GM18909 (cell line): ENCODE results near the gene ACSM5.
"Not testable (repeated sequence)": the region's sequence is repeated elsewhere in the genome, so short reads cannot be mapped to it uniquely, and the experiment has no call there.

ENCODE experiments used
- ATAC-seq: cut with Tn5 transposase; IDR thresholded peaks from one replicate; pipeline ENCODE4 v1.9.1; 2021; ENCODE audit warnings: mild to moderate bottlenecking; ENCODE audit not compliant: unreplicated experiment, poor library complexity

ACSM5 gene

GRCh38 chr16:20398603-20399002 lies 10.7 kb upstream of the ACSM5 start:
- no peak for ATAC-seq

GRCh38 chr16:20399185-20399584 lies 10.1 kb upstream of the ACSM5 start:
- ATAC-seq: no peak

- no peak for ATAC-seq
These were observed 8.3 kb upstream of the ACSM5 start for GRCh38 chr16:20401066-20401465.

DNA sequence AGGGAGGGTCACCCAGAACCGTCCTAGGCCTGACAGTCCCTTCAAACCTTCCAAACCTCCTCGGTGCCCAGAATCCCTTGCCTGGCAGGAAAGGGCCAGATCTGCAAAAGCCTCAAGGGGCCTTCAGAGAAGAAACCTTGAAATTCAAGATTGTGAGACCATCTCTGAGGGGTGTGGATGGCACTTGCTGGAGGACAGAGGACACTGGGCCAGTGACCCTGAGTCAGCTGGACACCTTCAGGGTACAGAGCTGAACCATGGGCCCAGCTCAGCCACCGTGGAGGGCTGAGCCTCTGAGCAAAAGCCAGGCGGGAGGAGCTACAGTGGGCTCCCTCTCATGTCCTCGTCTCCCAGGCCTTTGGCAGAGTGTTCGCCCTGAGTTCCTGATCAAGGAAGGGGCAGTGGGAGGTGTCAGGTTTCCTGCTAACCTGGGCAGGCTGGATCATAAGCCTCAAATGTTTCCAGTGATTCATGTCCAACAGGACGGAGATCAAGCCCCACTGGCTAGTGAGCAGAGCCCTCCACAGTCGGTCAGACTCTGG lies 7.8 kb upstream of the ACSM5 start:
- ATAC-seq: no peak

GRCh38 chr16:20402651-20403050 lies 6.7 kb upstream of the ACSM5 start:
- no peak for ATAC-seq

DNA sequence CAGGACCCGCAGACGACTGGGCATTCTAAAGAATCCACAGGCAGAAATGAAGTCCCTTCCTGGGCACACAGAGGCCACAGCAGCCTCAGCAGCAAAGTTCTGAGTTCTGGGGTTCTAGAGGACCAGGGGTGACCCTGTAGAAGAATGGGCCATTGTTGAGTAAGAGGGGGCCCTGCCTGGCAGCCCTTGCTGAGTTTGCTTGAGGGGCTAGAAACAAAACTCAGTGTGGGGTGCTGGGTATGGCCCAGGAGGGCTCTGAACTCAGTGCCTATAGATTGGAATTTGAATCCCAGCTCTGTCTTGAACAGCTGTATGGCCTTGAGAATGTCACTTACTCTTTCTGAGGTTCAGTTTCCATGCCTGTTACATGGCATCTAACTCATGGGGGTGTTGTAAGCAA lies 4.7 kb upstream of the ACSM5 start, which contains the start of gene PDILT:
PDILT (minus strand) TSS at position 101 of the 400 bp plus-strand sequence. CDS start 5,437 bp downstream, outside the sequence.
- no peak for ATAC-seq

DNA sequence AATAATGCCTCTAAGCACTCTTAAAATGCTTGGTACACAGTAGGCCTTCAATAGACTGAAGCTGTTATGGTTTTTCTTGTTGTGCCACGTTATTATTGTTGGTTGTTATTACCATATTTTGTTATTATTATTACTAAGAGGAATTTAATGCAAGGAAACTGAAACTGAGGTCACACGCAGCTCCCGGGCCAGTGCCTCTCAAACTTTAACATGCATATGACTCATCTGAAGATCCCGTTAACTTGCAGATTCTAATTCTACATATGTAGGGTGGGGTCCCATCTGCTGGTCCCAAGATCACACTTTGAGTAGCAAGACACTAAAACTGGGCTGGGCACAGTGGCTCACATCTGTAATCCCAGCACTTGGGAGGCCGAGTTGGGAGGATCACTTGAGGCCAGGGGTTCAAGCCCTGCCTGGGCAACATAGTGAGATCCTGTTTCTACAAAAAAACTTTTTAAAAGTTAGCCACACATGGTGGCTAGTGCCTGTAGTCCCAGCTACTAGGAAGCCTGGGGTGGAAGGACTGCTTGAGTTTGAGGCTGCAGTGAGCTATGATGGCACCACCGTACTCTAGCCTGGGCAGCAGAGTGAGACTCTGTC lies 888 bp downstream of the ACSM5 start:
- peak; percentile 78 for ATAC-seq

DNA sequence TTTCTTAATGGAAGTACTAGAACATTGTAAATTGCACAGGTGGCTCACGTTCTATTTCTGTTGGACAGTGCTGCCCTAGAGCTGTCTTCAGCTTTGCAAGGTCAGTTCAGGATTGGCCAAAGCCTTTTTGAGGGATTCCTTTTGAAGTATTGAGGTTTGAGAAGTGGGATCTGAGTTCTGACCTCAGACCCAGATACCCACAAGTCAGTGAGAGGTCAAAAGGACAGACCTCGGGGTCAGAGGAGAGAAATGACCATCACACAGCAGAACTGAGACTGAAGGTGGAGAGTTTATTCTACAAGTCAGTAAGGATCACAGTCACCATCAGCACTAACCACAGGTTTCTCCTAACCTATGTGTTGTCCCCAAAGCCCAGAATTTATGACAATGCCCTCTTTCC lies 1.7 kb downstream of the ACSM5 start:
- ATAC-seq: no peak

DNA sequence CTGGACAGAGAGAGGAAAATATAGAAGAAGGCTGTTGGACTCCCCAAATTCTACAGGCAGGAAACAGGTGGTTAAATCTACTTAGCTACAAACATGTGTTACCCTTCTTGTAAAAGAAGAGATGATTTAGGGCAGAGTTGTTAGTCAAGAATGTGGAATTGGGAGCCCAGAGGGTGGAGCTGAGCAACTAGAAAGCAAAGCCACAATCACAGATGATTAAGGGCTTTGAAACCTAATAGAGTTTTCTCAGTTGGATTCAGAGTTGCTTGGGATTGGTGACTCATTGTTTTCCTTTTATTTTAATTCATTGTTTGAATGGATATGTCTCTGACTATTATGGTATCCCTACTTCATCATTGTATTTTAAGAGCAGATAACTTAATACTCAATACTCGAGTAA lies 6.2 kb downstream of the ACSM5 start:
- no peak for ATAC-seq

GRCh38 chr16:20419093-20419492 lies 9.8 kb downstream of the ACSM5 start:
- not testable (repeated sequence) for ATAC-seq

- not testable (repeated sequence) for ATAC-seq
These were observed 12.4 kb downstream of the ACSM5 start for GRCh38 chr16:20421748-20422147.

DNA sequence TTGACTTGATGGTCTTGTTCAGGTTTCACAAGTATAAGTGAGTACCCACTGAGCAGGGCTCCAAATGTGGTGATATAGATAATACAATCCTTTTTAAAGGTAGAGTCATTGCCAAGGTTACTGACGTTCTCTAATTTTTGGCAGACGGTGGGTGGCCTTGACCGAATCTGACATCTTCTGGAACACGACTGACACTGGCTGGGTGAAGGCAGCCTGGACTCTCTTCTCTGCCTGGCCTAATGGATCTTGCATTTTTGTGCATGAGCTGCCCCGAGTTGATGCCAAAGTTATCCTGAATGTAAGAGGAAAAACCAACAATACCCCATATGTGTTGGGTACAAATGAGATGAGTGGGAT lies 14.4 kb downstream of the ACSM5 start:
- ATAC-seq: not testable (repeated sequence)

DNA sequence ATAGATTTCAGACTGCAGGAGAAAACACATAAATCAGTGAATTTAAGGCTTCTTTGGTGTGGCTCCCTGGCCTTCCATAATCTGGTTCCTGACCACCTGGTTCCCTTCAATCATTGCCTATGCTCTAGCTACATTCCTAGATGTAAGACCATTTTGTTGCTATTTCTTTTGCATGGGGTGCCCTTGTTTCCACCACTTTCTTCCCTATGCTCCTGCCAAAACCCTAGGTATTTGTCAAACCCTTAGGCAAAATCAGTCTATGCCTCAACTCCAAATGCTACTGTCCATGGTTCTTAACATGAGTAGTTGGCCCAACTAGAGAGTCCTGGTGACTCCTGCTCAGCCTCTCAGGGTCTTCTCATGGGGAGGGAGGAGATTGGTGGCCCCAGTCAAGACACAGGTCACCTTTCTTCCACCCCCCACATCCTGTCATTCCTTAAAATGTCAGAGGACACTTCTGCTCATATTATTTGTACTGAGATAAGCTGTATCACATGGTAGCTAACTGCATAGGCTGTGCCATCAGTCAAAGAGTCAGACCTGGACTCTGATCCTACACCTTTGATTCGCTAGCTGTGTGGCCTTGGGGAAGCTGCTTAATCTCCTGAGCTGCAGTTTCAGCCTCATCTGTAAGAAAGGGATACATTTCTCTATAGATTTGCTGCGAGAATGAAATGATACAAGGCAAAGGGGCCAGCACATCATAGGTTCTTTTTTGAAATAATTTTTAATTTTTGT lies 15.0 kb downstream of the ACSM5 start:
- ATAC-seq: no peak

GRCh38 chr16:20427401-20427797 lies 18.1 kb downstream of the ACSM5 start:
- ATAC-seq: not testable (repeated sequence)

DNA sequence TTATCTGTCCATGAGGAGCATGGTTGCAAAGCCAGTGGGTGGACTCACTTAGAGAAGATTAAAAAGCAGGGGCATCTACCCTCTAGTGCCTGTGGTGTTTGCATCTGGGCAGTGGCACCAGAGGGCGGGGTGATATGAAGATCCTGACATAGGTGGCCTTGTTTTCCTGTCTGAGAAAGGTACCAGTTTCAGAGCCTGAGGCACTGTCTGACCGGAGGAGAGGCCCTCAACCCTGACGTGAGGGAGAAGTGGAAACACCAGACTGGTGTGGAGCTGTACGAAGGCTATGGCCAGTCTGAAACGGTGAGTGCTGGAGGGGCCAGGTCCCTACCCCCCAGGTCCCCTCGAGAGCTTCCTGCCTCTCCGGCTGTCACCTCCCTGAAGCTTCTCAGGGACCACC lies 20.2 kb downstream of the ACSM5 start:
- not testable (repeated sequence) for ATAC-seq

GRCh38 chr16:20430480-20430879 lies 21.1 kb downstream of the ACSM5 start:
- not testable (repeated sequence) for ATAC-seq

DNA sequence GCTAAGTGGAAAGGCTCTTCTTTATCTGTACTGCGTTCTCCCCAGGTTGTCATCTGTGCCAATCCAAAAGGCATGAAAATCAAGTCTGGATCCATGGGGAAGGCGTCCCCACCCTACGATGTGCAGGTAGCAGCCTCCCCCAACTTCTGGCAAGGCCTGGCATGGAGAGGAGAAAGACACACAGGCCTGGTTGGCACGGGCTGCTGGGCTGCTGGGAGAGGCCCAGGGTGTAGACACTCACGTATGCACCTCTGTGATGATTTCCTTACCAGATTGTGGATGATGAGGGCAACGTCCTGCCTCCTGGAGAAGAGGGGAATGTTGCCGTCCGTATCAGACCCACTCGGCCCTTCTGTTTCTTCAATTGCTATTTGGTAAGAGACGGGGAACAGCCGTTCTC lies 21.6 kb downstream of the ACSM5 start:
- ATAC-seq: no peak

GRCh38 chr16:20438950-20439349 lies 29.6 kb downstream of the ACSM5 start:
- not testable (repeated sequence) for ATAC-seq

DNA sequence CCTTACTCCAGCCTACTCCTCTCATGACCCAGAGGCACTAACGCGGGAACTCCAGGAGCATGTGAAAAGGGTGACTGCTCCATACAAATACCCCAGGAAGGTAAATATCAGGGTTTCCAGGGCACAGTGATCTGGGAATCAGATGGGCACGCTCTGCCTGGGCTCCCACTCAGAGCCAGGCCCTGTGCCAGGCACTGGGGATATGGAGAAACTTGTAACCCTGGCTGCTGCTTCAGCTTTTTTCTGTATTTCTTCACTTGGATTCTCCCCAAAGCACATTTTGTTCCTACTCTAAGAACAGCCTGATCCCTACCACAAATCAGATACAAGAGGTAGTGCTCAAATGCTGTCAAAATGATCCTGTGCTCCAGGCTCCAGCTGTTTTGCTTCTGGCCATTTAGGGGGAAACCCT lies 30.5 kb downstream of the ACSM5 start:
- not testable (repeated sequence) for ATAC-seq

DNA sequence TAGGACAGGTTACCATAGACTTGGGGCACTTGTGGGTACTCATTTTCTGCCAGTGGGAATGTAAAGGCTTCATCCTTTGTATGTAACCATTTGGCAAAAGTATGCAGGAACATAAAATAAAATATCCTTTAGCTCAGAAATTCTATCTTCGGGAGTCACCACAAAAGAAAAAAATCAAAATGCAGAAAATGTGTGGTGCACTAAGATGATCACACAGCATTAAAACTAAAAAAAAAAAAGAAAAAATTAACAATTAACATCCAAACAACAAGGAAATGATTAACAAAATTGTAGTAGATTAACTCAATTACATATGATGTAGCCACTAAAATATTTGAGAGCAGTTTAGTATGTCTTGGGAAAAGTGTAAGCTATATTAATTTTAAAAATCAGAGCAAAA lies 31.4 kb downstream of the ACSM5 start:
- ATAC-seq: not testable (repeated sequence)

GRCh38 chr16:20441191-20441590 lies 31.9 kb downstream of the ACSM5 start:
- no peak for ATAC-seq

DNA sequence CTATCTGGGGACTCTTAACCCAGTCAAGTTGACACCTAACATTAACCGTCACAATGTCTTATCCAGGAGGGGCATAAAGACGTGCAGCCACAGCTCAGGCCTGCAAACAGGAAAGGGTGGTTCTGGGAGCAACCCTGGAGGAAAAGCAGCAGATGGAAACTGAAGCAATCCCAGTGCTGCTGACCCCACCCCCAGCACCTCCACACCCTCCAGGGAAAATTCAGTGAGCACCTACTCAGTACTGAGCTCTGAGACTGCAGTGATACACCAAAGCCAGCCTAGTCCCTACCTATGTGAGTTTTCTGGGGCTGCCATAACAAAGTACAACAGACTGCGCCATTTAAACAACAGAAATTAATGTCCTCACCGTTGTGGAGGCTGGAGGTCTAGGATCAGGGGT lies 32.5 kb downstream of the ACSM5 start:
- ATAC-seq: not testable (repeated sequence)
